NT2/D1 (cell line): ENCODE measurements around the gene ZFYVE27.

Experiments used
- SUZ12 ChIP-seq: IDR thresholded peaks from 2 replicates; pipeline ENCODE4 v1.6.1; 2011; ENCODE audit not compliant: insufficient read length, insufficient read depth; ENCODE audit errors: extremely low read depth
- YY1 ChIP-seq: IDR thresholded peaks from 2 replicates; pipeline ENCODE4 v1.6.1; 2011; ENCODE audit not compliant: insufficient read length, insufficient read depth
- ZNF274 ChIP-seq: IDR thresholded peaks from 2 replicates; pipeline ENCODE4 v1.6.1; 2011; ENCODE audit warnings: mild to moderate bottlenecking, low read depth, low read length

DNA sequence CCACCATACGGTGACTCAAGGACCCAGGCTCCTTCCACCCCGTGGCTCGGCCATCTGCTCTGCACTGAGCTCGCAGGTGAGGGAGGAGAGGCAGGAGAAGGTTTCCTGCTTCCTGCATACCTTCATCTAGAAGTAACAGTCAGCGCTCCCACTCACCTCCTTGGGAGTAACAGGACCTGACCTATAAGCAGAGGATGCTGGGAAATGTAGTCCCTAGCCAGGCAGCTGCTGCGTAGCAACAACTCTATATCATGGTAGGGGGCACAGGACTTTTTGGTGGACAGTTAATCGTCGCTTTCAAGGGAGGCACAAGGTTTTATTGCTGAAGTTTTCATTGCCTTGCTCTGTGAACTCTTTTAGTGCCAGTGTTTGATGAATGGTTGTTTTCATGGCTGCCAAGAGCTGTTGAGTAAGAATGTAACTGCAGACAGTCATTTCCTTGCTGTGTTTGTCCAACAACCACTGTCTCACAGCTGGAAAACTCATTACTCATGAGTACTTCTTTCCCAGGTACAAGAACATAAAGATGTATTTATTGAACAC is 10.2 kb upstream of the ZFYVE27 start:
- no peak for TF ChIP-seq ZNF274
- TF ChIP-seq SUZ12, result no peak
- no peak for TF ChIP-seq YY1
